Activated CD8-positive, alpha-beta memory T cell treated with anti-CD3 and anti-CD28 coated beads, Interleukin-2, amount 10 ng/mL, durations not matched to agents 7 days and 5 days (primary cell): Measurements from ENCODE around the gene TMPRSS6. TPM values are rescaled to one million over a fixed set of nuclear protein-coding genes. Genes with fewer than 3 reads are reported as not detected.

ENCODE experiments used
- ATAC-seq: fragments of 150-1000 bp; cut with Tn5 transposase; one replicate; pipeline ENCODE4 v1.10.0; 2021; ENCODE audit warnings: moderate library complexity
- CTCF ChIA-PET: fragments of 350-600 bp; sonication (Branson Sonifier 250); formaldehyde crosslinking; loops from one replicate; lab custom pipeline; 2021; ENCODE audit warnings: antibody characterized with exemption; lab: Charles Lee
- DNase-seq: peaks from one replicate; pipeline ENCODE4 v3.0.0-alpha.2; 2020
- H3K27ac Mint-ChIP-seq: one replicate; pipeline ENCODE4 v1.8.0; 2021; ENCODE audit warnings: mild to moderate bottlenecking, mixed read lengths
- H3K27me3 Mint-ChIP-seq: one replicate; pipeline ENCODE4 v1.8.0; 2021; ENCODE audit warnings: mixed read lengths
- H3K36me3 Mint-ChIP-seq: one replicate; pipeline ENCODE4 v1.8.0; 2021; ENCODE audit warnings: mild to moderate bottlenecking, mixed read lengths
- H3K4me1 Mint-ChIP-seq: one replicate; pipeline ENCODE4 v1.8.0; 2021; ENCODE audit warnings: mixed read lengths
- H3K4me3 Mint-ChIP-seq: one replicate; pipeline ENCODE4 v1.8.0; 2021; ENCODE audit warnings: mild to moderate bottlenecking, moderate library complexity, mixed read lengths
- H3K9me3 Mint-ChIP-seq: one replicate; pipeline ENCODE4 v1.8.0; 2022; ENCODE audit warnings: low read depth, mixed read lengths
- total RNA-seq, 2 experiments: library from RNA; stranded (reverse); gene quantifications; one replicate each; pipeline ENCODE4 v1.2.3, GENCODE V29; 2021

The TMPRSS6 gene
- total RNA-seq, 2 experiments from 2014 or later, result 1.3 to 3.3 TPM

GRCh38 chr22:37063431-37064420, 45.8 kb downstream of the TMPRSS6 start:
- Mint-ChIP-seq H3K27me3 (peaks cover 3% of the 10 kb centered on the region), H3K4me1 (peaks cover 35% of the 10 kb centered on the region), H3K4me3 (no peak overlapping the region), H3K36me3 (peaks cover 2% of the 10 kb centered on the region), H3K9me3 (no peaks in the 10 kb centered on the region), H3K27ac (no peak overlapping the region)
- no peak for ATAC-seq
- DNase-seq, result no peak
- CTCF ChIA-PET, result interaction anchor here (1.8 kb wide), 1 partner anchor 103 kb away, joined by 4 read pairs; no protein-coding TSS in a partner anchor

GRCh38 chr22:37062702-37063381, 46.7 kb downstream of the TMPRSS6 start:
- no peaks in the 10 kb centered on the region for H3K9me3 Mint-ChIP-seq
- no peaks in the 10 kb centered on the region for H3K27me3 Mint-ChIP-seq
- CTCF ChIA-PET, result interaction anchor here (1.1 to 1.8 kb wide), 2 partner anchors 14 to 104 kb away, joined by 3 to 4 read pairs; no protein-coding TSS in a partner anchor
- DNase-seq, result no peak
- no peak overlapping the region for H3K27ac Mint-ChIP-seq
- no peak for ATAC-seq
- H3K4me3 Mint-ChIP-seq, result no peak overlapping the region
- H3K36me3 Mint-ChIP-seq, result peaks cover 3% of the 10 kb centered on the region
- H3K4me1 Mint-ChIP-seq, result peaks cover 35% of the 10 kb centered on the region

DNA sequence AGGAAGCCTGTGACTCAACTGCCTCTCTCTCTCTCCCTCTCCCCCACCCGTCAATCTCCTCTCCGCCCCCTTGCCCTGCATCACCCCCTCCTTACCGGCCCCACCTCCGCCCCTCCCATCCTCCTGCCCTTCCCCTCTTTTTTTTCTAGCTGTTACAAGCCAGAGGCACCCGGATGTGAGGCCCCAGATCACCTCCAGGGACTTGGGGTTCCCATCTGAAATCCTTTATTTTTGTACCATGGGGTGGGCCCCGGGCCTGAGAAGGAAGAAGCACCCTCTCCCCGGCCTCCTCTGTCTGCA, 47.2 kb downstream of the TMPRSS6 start:
- H3K4me3 Mint-ChIP-seq, result no peak overlapping the region
- H3K27ac Mint-ChIP-seq, result no peak overlapping the region
- H3K27me3 Mint-ChIP-seq, result no peaks in the 10 kb centered on the region
- no peak for ATAC-seq
- peaks cover 6% of the 10 kb centered on the region for H3K36me3 Mint-ChIP-seq
- peaks cover 35% of the 10 kb centered on the region for H3K4me1 Mint-ChIP-seq
- DNase-seq, result no peak
- CTCF ChIA-PET, result interaction anchor here (1.0 to 1.1 kb wide), 2 partner anchors 14 to 18 kb away, joined by 3 to 4 read pairs; no protein-coding TSS in a partner anchor
- no peaks in the 10 kb centered on the region for H3K9me3 Mint-ChIP-seq

GRCh38 chr22:37061611-37062375, 47.7 kb downstream of the TMPRSS6 start:
- CTCF ChIA-PET, result interaction anchor here (1.0 to 2.1 kb wide), 7 partner anchors 10 to 286 kb away, joined by 3 to 6 read pairs (median 3); partner anchors contain the start of genes IFT27 and KCTD17
- H3K36me3 Mint-ChIP-seq, result peaks cover 10% of the 10 kb centered on the region
- peaks cover 35% of the 10 kb centered on the region for H3K4me1 Mint-ChIP-seq
- no peak for DNase-seq
- ATAC-seq, result no peak
- H3K9me3 Mint-ChIP-seq, result no peaks in the 10 kb centered on the region
- no peak overlapping the region for H3K4me3 Mint-ChIP-seq
- H3K27ac Mint-ChIP-seq, result peak overlapping the region; percentile 19
- no peaks in the 10 kb centered on the region for H3K27me3 Mint-ChIP-seq

DNA sequence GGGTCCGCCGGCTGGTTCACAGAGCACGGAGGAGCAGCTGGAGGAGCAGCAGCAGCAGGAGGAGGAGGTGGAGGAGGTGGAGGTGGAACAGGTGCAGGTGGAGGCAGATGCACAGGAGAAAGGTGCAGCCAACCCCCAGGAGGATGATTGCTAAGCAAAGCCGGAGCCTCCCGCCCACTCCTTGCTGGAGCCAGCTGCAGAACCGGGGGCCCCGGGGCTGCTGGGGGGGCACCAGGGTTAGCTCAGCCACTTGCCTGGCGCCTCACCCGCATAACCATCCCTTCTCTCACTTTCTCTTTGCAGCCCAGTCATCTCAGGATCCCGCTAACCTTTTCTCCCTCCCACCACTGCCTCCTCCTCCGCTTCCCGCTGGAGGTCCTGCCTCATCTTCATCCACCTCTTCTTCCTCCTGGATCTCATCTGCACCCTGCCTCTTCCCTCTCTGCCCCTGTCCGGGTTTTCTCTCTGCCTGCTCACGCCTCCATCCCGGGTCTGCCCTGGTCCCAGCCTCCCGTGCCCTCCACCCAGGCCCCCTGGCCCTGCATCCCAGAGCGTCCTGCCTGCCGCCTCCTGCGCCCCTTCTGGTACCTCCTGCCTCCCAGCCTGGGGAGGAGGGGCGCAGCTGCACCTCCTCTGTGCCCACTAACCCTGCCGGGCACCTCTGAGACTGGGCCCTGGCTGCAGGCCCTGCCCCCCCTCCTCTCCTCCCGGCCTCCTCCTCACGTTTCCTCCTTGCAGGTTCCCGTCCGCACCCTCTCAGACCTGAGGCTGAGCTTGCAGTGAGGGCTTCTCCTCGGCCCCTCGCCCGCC, 48.5 kb downstream of the TMPRSS6 start:
- Mint-ChIP-seq H3K4me3 (peak overlapping the region; percentile 66), H3K27ac (peak overlapping the region; percentile 81), H3K4me1 (peaks cover 35% of the 10 kb centered on the region), H3K36me3 (peaks cover 13% of the 10 kb centered on the region), H3K9me3 (no peaks in the 10 kb centered on the region), H3K27me3 (no peaks in the 10 kb centered on the region)
- ATAC-seq, result peak; percentile 74
- peak; percentile 86 for DNase-seq
- CTCF ChIA-PET, result interaction anchor here (0.7 to 2.1 kb wide), 10 partner anchors 10 to 285 kb away, joined by 3 to 6 read pairs (median 3); partner anchors contain the start of genes IFT27, KCTD17, MPST and TST

DNA sequence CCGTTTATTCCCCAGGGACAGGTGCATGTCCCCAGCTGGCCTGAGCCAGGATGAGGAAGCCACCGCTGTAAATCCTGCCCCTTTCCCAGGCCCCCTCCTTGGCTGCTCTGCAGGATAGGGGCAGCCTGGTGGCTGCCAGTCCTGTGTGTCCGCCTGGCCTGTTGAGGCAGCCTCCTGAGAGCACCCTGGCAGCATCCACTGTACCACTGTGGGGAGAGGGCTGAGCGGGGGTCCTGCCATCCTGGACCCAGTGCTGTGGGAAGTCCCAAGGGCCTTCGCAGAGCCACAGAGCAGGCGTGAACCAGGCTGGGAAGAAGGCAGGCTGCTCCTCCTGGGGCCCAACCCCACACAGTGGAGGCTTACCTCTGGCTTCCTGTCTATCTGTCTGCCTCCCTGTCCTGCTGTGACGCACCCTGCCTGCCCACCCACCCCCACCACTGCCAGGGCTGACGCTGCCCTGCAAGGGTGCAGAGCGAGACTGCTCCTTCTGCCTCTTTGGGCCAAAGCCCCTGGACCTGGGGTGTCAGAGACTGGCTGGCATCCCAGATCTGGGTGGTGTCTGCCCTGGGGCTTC, 49.5 kb downstream of the TMPRSS6 start:
- peaks cover 35% of the 10 kb centered on the region for H3K4me1 Mint-ChIP-seq

DNA sequence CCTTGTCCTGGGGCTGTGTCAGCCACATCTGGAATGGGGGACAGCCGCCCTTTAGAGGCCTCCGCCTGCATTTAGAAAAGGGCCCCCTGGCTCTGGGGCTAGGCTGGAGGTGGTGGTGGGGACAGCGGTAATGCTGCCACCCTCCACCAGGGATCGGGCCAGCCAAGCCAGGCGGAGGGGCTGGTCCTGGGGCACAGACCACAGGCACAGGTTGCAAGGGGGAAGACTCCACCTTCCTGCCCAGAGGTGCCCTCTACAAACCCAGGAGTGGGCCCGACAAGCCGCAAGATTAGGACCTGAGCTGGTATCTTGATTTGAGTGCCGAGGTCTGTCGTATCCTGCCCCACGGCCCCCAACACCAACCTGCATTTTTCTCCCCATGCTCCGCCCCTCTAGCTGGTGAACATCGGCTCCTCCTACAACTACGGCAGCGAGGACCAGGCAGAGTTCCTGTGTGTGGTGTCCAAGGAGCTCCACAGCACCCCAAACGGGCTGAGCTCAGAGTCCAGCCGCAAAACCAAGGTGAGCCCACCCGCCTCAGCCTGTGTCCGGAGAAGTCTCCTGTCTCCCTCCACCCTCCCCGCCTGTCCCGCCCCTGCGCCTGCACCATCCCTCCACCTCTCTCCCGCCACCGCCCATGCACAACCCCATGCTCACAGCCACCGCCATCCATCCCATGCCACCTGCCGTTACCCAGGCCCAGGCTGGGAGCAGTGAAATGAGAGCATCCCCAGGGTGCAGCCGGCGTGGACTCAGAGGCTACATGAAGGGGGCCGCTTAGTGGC, 50.4 kb downstream of the TMPRSS6 start:
- H3K9me3 Mint-ChIP-seq, result no peaks in the 10 kb centered on the region
- peaks cover 14% of the 10 kb centered on the region for H3K36me3 Mint-ChIP-seq
- no peak for ATAC-seq
- H3K27me3 Mint-ChIP-seq, result no peaks in the 10 kb centered on the region
- CTCF ChIA-PET, result interaction anchor here (0.8 kb wide), 1 partner anchor 138 kb away, joined by 3 read pairs; no protein-coding TSS in a partner anchor
- H3K4me1 Mint-ChIP-seq, result peaks cover 35% of the 10 kb centered on the region
- H3K4me3 Mint-ChIP-seq, result no peak overlapping the region
- no peak for DNase-seq
- peak overlapping the region; percentile 7 for H3K27ac Mint-ChIP-seq

More for the DNA sequence above, 49.5 kb downstream of the TMPRSS6 start:
- DNase-seq, result peak; percentile 78
- H3K9me3 Mint-ChIP-seq, result no peaks in the 10 kb centered on the region
- H3K27ac Mint-ChIP-seq, result peak overlapping the region; percentile 81
- peak; percentile 83 for ATAC-seq
- H3K36me3 Mint-ChIP-seq, result peaks cover 14% of the 10 kb centered on the region
- CTCF ChIA-PET, result interaction anchor here (1.2 to 2.1 kb wide), 4 partner anchors 9 to 284 kb away, joined by 3 to 6 read pairs (median 4); partner anchors contain the start of genes IFT27 and KCTD17
- H3K4me3 Mint-ChIP-seq, result peak overlapping the region; percentile 66
- no peaks in the 10 kb centered on the region for H3K27me3 Mint-ChIP-seq

DNA sequence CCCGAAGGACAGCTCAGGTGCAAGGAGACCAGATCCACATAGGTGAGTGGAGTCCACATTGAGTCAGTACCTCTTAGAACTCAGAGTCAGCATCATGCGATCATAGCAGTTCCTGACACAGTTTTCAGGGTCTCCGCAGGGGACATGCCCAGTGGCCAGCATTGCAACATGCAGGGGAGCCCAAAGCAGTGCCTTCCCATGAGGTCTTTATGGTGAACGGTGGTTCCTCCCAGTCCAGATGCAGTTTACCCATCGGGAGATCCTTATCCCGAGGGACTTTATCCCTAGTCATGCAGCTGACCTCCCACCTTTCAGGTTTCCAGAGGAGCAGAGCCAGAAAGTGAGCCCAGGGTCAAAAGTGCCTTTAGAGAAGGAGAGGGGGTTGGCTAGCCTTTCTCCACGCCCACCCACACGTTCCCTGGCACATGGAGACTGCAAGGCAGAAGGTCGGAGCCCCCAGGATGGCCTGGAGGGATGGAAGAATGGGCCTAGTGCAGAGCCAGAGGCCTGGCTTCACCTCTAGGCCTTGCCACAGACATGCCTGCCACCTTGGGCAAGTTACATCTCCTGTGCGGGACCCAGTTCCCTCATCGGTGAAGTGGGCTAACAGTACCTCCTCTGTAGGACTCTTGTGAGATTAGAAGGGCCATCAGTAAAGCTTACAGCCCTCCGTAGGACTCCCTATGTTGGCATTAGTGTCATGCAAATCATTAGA, 51.6 kb downstream of the TMPRSS6 start:
- CTCF ChIA-PET, result interaction anchor here (0.8 to 1.2 kb wide), 2 partner anchors 12 to 139 kb away, joined by 3 read pairs; no protein-coding TSS in a partner anchor
- Mint-ChIP-seq H3K4me1 (peaks cover 43% of the 10 kb centered on the region), H3K4me3 (no peak overlapping the region), H3K27me3 (no peaks in the 10 kb centered on the region), H3K9me3 (no peaks in the 10 kb centered on the region), H3K36me3 (peaks cover 14% of the 10 kb centered on the region), H3K27ac (no peak overlapping the region)
- ATAC-seq (no peak), DNase-seq (no peak)

DNA sequence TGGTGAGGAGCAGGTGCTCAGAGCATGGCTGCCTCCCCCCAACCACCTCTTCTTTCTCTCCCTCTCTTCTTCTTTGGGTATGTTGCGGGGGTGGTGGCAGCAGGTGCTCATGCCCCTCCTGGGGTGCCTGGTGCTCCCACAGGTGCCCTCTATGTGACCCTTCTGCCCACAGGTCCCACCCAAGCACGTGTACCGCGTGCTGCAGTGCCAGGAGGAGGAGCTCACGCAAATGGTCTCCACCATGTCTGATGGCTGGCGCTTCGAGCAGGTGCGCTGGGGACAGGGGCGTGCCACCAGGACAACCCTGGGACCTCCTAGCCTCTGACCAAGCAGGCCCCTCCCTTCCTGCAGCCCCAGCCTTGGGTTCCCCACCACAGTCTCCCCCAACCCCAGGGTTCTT, 52.3 kb downstream of the TMPRSS6 start:
- peaks cover 48% of the 10 kb centered on the region for H3K4me1 Mint-ChIP-seq
- H3K9me3 Mint-ChIP-seq, result no peaks in the 10 kb centered on the region
- CTCF ChIA-PET, result interaction anchor here (1.2 kb wide), 1 partner anchor 11 kb away, joined by 3 read pairs; no protein-coding TSS in a partner anchor
- DNase-seq, result no peak
- no peak overlapping the region for H3K27ac Mint-ChIP-seq
- H3K36me3 Mint-ChIP-seq, result peaks cover 14% of the 10 kb centered on the region
- H3K27me3 Mint-ChIP-seq, result no peaks in the 10 kb centered on the region
- ATAC-seq, result no peak
- H3K4me3 Mint-ChIP-seq, result no peak overlapping the region

GRCh38 chr22:37056246-37056645, 53.3 kb downstream of the TMPRSS6 start:
- DNase-seq, result no peak
- no peak for ATAC-seq
- H3K4me3 Mint-ChIP-seq, result no peak overlapping the region
- H3K9me3 Mint-ChIP-seq, result no peaks in the 10 kb centered on the region
- peaks cover 14% of the 10 kb centered on the region for H3K36me3 Mint-ChIP-seq
- no peak overlapping the region for H3K27ac Mint-ChIP-seq
- H3K4me1 Mint-ChIP-seq, result peaks cover 41% of the 10 kb centered on the region
- CTCF ChIA-PET, result interaction anchor here (1.0 to 2.1 kb wide), 3 partner anchors 10 to 143 kb away, joined by 4 to 10 read pairs (median 7); no protein-coding TSS in a partner anchor
- H3K27me3 Mint-ChIP-seq, result no peaks in the 10 kb centered on the region
